Measurements from ENCODE around the gene TNFRSF6B.
"Not testable (repeated sequence)": the region's sequence is repeated elsewhere in the genome, so short reads cannot be mapped to it uniquely, and the experiment has no call there.

The TNFRSF6B gene

GRCh38 chr20:63712191-63712590 is 15.7 kb downstream of the TNFRSF6B start:
- DNase-seq = no peak

GRCh38 chr20:63714858-63715257 is 18.4 kb downstream of the TNFRSF6B start:
- DNase-seq = no peak

- DNase-seq = no peak
These were observed 22.5 kb downstream of the TNFRSF6B start for GRCh38 chr20:63718996-63719395.

DNA sequence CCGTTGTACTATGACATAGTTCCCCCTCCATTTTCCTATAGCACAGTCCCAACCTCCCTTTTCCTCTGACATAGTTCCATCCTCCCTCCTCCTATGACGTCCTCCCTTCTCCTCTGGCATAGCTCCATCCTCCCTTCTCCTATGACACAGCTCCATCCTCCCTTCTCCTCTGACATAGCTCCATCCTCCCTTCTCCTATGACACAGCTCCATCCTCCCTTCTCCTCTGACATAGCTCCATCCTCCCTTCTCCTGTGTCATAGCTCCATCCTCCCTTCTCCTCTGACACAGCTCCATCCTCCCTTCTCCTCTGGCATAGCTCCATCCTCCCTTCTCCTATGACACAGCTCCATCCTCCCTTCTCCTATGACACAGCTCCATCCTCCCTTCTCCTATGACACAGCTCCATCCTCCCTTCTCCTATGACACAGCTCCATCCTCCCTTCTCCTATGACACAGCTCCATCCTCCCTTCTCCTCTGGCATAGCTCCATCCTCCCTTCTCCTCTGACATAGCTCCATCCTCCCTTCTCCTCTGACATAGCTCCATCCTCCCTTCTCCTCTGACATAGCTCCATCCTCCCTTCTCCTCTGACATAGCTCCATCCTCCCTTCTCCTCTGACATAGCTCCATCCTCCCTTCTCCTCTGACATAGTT is 26.6 kb downstream of the TNFRSF6B start:
- not testable (repeated sequence) for DNase-seq

- DNase-seq = not testable (repeated sequence)
These were observed 33.8 kb downstream of the TNFRSF6B start for GRCh38 chr20:63730189-63730733.

GRCh38 chr20:63731410-63731809 is 35.0 kb downstream of the TNFRSF6B start:
- no peak for DNase-seq

DNA sequence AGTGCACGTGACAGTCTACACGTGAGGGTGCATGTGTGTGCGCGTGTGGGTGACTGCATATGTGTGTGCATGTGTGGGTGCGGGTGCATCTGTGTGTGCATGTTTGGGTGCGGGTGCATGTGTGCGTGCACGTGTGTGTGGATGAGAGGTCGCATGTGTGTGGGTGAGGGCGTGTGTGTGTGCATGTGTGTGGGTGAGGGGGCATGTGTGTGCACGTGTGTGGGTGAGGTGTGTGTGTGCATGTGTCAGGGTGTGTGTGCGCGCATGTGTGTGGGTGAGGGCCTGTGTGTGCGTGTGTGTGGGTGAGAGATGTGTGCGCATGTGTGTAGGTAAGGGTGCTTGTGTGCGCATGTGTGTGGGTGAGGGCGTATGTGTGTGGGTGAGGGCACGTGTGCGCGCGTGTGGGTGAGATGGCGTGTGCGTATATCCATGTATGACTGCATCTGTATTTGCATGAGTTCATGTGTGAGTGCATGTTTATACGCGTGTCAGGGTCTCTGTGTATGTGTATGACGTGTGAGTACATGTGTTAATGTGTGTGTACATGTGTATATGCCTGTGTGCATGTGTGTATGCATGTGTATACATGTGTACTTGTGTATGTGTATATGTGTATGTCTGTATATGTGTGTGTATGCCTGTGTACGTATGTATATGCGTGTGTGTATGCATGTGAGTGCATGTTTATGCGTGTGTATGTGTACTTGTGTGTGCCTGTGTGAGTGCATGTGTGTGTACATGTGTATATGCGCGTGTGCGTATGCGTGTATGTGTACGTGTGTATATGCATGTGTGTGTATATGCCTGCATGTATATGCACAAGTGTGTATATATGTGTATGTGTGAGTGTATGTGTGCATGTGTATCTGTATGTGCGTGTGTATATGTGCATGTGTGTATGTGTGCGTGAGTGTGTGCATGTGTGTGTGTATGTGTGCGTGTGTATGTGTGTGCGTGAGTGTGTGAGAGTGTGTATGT is 36.0 kb downstream of the TNFRSF6B start:
- DNase-seq = no peak

DNA sequence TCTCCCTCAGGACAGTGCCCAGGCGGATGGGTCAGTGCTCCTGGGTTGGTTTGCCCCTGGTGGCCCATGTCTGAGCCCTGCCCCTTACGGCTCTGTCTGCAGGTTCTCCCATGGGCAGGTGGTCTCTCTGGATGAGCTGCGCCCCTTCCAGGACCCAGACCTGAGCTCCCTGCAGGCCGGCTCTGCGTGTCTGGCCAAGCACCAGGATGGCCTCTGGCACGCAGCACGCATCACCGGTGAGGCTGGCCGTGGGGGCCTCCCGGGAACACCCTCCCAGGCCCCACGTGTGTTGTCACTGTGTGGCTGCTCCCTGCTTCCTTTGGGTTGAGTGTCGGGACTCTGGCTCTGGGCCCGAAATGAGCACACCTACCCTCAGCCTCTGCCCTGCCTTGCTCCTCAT is 36.7 kb downstream of the TNFRSF6B start:
- DNase-seq = no peak

GRCh38 chr20:63733579-63734081 is 37.2 kb downstream of the TNFRSF6B start:
- no peak for DNase-seq

DNA sequence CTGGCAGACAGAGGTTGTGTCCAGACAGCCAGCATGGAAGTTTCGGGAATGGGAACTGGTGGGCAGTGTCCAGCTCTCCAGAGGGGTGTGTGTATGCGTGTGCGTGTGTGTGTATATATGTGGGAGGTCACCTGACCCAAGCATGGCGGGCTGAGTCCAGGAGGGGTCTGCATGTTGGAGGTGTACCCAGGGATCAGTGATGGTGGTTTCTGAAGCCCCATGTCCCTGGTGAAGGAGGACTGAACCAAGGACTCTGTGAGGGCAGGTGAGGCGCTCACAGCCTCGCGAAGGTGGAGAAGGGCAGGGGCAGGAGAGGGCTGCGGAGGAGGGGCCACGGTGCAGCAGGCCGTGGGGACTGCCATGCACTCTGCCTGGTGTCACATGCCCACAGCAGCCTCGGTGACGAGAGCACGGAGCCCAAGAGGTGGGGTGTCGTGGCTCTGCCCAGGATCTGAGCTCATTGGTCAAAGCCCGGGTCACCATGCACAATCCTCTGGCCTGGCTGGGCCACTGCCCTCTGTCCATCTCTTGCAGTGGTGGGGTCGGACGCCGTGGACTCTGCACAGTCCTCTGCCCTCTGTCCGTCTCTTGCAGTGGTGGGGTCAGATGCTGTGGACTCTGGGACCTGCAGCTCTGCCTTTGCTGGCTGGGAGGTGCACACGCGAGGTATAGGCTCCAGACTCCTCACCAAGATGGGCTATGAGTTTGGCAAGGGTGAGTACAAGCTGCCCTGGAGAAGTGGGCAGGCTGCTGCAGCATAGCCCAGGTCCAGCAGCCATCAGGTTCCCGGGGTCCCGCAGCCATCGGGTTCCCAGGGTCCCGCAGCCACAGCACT is 37.9 kb downstream of the TNFRSF6B start:
- DNase-seq = no peak

DNA sequence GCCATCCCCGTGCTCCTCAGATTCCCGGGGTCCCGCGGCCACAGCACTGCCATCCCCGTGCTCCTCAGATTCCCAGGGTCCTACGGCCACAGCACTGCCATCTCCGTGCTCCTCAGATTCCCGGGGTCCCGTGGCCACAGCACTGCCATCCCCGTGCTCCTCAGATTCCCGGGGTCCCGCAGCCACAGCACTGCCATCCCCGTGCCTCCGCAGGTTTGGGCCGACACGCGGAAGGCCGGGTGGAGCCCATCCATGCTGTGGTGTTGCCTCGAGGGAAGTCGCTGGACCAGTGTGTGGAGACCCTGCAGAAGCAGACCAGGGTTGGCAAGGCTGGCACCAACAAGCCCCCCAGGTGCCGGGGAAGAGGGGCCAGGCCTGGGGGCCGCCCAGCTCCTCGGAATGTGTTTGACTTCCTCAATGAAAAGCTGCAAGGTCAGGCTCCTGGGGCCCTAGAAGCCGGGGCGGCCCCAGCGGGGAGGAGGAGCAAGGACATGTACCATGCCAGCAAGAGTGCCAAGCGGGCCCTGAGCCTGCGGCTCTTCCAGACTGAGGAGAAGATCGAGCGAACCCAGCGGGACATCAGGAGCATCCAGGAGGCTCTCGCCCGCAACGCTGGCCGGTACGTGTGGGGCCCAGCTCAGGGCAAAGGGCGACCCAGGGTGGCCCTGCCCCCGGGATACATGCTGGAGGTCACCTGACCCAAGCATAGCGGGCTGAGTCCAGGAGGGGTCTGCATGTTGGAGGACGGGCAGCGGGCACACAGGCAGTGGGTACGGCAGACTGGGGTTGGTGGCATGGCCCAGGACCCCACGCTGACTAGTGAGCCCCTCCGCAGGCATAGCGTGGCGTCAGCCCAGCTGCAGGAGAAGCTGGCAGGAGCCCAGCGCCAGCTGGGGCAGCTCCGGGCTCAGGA is 38.8 kb downstream of the TNFRSF6B start:
- DNase-seq = no peak

GRCh38 chr20:63735859-63736718 is 39.6 kb downstream of the TNFRSF6B start, which contains the start of gene LIME1:
Gene LIME1 (plus strand): TSS chr20:63736664. CDS start chr20:63737550, 886 bp downstream.
- DNase-seq = peak in 1 of 2 experiments; percentile 30

DNA sequence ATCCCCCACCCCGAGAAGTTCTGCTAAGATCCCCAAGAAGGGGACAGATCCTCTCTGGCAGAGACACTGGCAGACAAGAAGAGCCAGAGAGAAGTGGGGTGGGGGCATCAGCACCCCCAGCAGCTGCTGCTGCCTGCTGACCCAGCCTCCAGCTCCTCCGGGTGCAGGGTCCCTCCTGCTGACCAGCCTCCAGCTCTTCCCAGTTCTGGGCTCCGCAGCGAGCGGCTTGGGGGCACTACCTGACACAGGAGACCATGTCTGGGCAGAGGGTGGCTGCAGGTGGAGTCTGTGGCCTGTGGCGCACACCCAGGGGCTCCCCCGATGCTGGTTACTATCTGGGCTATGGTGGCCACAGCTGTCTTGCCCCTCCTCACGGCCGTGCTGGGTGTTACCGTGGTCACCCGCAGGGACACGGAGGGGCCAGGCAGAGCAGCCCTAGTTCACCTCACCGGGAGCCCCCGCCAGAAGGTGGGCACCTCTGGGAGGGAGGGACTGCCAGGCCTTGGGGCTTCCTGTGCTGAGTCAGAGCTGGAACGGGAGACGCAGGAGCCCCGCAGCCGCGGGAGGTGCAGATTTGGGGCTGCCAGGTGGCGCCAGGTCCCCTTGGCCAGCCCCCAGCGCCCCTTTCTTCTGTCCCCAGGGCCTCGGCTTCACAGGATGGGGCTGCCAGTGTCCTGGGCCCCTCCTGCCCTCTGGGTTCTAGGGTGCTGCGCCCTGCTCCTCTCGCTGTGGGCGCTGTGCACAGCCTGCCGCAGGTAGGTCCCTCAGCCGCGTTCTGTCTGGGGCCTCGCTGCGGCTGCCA is 40.6 kb downstream of the TNFRSF6B start:
- peak in 1 of 2 experiments; percentile 67 for DNase-seq

GRCh38 chr20:63737695-63737944 is 41.2 kb downstream of the TNFRSF6B start:
- no peak for DNase-seq

DNA sequence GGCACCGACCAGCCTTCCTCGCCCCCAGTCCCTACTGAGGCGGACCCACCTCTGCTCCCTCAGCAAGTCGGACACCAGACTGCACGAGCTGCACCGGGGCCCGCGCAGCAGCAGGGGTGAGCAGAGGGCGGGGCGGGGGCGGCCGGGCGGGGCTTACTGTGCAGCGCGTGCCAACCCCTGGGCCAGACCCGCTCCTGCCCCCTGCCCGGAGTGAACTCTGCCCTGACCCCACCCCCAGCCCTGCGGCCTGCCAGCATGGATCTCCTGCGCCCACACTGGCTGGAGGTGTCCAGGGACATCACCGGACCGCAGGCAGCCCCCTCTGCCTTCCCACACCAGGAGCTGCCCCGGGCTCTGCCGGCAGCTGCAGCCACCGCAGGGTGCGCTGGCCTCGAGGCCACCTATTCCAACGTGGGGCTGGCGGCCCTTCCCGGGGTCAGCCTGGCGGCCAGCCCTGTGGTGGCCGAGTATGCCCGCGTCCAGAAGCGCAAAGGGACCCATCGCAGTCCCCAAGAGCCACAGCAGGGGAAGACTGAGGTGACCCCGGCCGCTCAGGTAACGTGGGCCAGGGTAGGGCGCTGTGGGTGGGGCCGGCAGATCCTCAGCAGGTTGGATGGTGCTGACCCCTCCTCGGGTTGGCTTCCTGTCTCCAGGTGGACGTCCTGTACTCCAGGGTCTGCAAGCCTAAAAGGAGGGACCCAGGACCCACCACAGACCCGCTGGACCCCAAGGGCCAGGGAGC is 41.7 kb downstream of the TNFRSF6B start:
- DNase-seq = peak in 1 of 2 experiments; percentile 55

GRCh38 chr20:63738687-63739129 is 42.3 kb downstream of the TNFRSF6B start:
- DNase-seq = peak; percentile 49 to 83

DNA sequence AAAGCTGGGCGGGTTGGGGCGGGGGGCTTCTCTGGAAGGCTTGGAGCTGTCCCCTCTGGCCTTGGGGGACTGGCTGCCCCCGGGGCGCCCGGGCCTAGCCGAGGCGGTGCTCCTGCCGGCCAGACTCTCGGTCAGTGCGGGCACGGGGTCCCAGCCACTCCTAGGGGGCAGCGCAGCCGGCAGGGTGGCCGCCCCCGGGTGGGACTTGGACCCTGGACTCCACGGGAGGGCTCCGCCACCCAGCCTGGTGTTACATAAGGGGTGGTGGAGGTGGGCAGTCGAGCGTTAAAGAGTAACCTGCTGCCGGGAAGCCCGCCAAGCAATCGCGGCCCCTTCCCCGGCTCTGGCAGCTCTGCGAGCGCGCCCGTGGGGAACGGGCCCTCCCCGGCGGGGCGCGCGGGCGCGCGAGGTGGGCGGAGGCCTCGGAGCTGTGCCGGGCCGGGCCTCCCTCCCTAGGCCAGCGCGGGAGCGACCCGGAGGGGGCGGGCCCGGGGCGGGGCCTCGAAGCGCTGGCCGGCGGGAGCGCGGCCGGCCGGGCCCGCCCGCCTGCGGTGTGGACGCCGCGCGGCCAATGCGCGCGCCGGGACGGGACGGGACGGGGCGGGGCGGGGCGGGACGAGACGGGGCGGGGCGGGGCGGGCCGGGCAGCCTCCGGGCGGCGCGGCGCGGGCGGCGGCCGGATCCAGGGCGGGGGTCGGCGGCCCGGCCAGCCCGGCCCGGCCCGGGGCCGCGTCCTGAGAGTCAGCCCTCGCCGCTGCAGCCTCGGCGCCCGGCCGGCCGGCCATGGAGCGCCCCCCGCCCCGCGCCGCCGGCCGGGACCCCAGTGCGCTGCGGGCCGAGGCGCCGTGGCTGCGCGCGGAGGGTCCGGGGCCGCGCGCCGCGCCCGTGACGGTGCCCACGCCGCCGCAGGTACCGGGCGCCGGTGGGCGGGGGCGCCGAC is 42.9 kb downstream of the TNFRSF6B start, which contains the start of gene SLC2A4RG:
SLC2A4RG (plus strand) TSS at position 647 of the 940 bp plus-strand sequence; CDS start at position 784, 137 bp downstream.
- peak; percentile 36 to 95 for DNase-seq

Measured in NCI-H526 (cell line).